A673 (cell line): ENCODE measurements around the gene TTC34.

Experiments used
- EZH2 ChIP-seq: fragments of 200-600 bp; sonication (generic); IDR thresholded peaks from 2 replicates; pipeline ENCODE4 v1.6.1; 2017; ENCODE audit warnings: borderline replicate concordance, low read depth, mild to moderate bottlenecking, mixed read lengths, antibody characterized with exemption, low read length; ENCODE audit not compliant: poor library complexity, severe bottlenecking
- TF ChIP-seq, protein P1 (sequence below): fragments of 300-800, 200-600 bp; sonication (generic); conservative IDR thresholded peaks from 2 replicates; pipeline ENCODE4 v1.5.1; 2017; ENCODE audit warnings: low read depth, mild to moderate bottlenecking, antibody characterized with exemption, low read length, moderate library complexity, mixed read lengths

GRCh38 chr1:2832506-2833453 is 31.3 kb upstream of the TTC34 start:
- TF ChIP-seq, protein P1, sequence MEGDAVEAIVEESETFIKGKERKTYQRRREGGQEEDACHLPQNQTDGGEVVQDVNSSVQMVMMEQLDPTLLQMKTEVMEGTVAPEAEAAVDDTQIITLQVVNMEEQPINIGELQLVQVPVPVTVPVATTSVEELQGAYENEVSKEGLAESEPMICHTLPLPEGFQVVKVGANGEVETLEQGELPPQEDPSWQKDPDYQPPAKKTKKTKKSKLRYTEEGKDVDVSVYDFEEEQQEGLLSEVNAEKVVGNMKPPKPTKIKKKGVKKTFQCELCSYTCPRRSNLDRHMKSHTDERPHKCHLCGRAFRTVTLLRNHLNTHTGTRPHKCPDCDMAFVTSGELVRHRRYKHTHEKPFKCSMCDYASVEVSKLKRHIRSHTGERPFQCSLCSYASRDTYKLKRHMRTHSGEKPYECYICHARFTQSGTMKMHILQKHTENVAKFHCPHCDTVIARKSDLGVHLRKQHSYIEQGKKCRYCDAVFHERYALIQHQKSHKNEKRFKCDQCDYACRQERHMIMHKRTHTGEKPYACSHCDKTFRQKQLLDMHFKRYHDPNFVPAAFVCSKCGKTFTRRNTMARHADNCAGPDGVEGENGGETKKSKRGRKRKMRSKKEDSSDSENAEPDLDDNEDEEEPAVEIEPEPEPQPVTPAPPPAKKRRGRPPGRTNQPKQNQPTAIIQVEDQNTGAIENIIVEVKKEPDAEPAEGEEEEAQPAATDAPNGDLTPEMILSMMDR, result no peak
- TF ChIP-seq EZH2, result no peak
